C4-2B (cell line): Measurements from ENCODE around the gene ZBTB20.

ENCODE experiments used
- CTCF ChIP-seq: fragments of 450-650 bp; conservative IDR thresholded peaks from 2 replicates; pipeline ENCODE4 v1.5.1; 2017; ENCODE audit warnings: mild to moderate bottlenecking
- ZFX ChIP-seq: fragments of 450-650 bp; IDR thresholded peaks from 2 replicates; pipeline ENCODE4 v1.6.1; 2017

GRCh38 chr3:115077501-115078250 lies 69.4 kb downstream of the ZBTB20 start:
- TF ChIP-seq CTCF, result no peak
- no peak for TF ChIP-seq ZFX
